DMS79 (cell line): Measurements from ENCODE around the gene LGSN.
"Not testable (repeated sequence)": the region's sequence is repeated elsewhere in the genome, so short reads cannot be mapped to it uniquely, and the experiment has no call there.

Experiments used
- DNase-seq: peaks from one replicate; lab custom pipeline; 2025; lab: John Stamatoyannopoulos, UW

The LGSN gene

GRCh38 chr6:63305277-63305676 lies 14.5 kb downstream of the LGSN start:
- DNase-seq: no peak

DNA sequence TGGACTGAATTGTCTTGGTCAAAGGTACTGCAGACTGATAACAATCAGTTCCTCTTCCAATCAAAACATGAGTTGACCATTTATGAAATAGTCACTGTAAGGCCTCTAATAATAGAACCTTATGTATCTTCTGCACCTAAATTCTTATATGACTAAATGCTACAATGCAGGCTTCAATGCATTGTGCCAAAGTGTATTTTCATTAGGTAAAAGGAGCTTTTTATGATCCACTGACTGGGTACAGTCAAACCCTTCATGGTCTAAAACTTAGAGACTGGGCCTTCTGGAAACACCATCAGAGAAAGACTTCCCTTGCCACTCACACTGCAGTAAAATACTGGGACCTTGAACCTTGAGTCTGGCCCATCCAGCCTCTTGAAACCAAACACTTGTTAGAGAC lies 16.3 kb downstream of the LGSN start:
- DNase-seq: no peak

GRCh38 chr6:63299667-63300066 lies 20.1 kb downstream of the LGSN start:
- no peak for DNase-seq

DNA sequence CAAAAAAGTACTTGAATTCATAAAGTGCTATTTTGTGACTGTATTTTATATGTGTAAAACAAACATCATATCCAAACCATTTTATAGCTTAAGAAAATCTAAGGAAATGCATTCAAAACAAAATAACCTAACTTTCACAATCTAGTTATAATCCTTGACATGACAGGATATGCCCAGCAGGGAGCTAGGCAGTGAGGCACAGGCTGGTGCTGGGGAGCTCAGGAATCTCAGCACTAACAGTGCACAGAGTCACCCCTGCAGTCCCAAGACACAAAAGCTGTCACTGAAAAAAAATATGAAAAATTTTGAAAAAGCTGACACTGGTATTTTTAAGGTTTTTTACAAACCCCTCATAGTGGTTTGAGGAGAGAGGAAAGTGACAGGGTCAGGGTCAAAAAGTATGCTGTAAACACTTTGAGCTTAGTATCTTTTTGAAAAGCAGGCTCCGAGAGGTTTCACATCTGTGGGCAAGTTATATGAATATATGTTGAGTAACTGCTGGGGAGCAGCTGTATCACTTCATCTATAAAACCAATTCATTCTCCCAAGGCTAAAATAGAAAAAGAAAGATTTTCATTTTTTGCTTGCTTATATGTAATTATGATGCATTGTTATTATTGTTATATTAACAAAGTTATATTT lies 24.1 kb downstream of the LGSN start:
- DNase-seq: no peak

DNA sequence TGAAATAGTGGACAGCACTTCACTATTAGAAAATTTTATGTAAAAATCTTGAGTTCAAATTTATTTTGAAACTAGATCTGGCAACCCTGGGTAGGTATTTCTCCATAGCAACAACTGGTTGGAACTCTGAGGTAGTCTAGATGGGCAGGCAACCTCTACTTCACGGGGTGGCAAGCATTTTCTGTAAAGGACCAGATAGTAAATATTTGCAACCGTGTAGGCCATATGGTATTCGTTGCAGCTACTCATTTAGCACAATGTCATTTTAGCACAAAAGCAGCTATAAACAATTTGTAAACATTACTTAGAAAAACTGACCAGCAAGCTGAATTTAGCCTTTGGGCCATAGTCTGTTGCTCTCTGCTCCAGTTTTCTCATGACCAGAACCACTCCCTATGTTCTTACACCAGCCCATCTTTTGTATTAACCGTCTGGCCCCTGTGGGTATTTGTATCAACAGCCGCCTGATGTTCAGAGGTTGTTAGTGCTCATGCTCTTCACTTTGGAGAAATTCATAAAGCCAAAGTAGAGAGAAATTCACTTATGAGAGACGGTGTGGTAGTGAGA lies 29.2 kb downstream of the LGSN start:
- DNase-seq: no peak

DNA sequence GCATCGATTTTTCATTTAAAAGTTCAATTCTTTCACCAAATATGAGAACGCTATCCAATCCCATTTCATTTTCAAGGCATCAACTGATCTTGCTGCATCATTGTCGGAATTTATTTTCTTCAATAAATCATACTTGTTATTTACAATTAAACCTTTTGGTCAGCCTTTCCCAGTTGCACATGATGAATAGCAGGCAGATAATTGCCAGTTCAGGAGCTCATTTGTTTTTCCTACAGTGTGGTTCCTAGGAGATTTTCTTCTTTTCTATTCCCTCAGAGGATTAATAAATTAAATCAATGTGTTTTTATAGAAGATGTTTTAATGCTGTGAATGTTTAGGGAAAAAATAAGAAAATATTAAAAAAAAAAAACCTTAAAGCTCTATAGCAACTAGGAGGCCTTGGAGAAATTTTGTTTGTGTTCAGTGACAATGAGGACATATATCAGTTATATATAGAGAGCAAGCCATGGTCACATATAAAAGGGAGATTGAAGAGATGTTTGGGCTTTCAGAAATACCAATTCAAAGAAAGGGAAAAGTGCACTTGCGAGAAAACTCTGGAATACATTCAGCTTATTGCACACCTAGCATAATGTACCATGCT lies 30.4 kb downstream of the LGSN start:
- no peak for DNase-seq

GRCh38 chr6:63280639-63281180 lies 39.1 kb downstream of the LGSN start:
- no peak for DNase-seq

DNA sequence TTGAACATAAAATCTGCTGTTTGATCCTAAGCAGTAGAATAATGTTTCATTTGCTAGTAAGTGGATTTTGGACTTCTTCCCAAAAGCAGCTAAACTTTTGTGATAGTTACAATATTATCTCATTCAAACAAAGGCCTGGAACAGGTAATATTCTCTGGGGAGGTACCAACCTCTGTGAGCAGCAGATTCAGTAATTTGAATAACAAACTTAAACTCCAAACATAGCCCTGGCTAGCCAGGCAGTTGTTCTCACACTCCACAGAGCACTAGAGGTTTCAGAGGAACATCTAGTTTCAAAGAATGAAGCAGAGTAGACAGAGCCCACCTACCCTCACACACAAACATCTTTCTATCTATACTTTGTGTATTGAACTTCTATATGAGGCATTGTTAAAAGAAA lies 40.9 kb downstream of the LGSN start:
- no peak for DNase-seq

DNA sequence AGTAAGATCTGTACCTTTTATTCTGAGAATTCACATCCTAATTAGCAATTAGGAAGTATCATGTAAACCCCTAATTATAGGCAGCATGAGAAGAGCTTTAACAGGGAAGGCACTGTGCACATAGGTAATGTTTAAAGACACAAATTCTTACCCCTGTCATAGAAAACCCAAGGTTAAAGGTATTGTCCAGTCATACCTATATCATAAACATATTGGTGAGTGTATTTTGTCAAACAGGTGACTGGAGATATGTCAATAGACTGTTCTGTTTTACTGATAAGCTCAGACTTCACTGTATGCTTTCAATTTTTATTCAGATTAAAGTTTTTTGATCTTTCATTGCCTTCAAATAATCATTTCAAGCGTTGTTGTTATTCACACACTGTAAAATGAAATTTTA lies 43.8 kb downstream of the LGSN start:
- DNase-seq: no peak

GRCh38 chr6:63274795-63275430 lies 44.9 kb downstream of the LGSN start:
- not testable (repeated sequence) for DNase-seq

GRCh38 chr6:63272397-63272796 lies 47.4 kb downstream of the LGSN start:
- no peak for DNase-seq

DNA sequence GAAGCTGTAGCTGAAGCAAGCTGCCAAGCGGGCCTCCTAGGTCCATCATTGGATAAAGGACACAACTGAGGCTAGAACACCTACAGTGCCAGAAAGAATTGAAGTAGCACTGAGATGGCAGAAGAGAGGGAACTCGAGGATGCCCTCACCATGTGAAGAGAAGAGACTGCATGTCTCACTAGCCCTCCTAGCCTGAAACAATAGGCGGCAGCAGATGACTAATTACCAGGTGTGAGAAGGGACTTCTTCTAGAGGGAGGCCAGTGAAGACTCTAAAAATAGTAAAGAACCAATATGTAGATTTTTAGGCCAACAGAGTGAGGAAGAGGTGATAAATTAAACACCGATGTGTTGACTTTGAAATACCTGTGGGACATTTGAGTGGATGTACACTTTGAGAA lies 50.3 kb downstream of the LGSN start:
- DNase-seq: no peak

DNA sequence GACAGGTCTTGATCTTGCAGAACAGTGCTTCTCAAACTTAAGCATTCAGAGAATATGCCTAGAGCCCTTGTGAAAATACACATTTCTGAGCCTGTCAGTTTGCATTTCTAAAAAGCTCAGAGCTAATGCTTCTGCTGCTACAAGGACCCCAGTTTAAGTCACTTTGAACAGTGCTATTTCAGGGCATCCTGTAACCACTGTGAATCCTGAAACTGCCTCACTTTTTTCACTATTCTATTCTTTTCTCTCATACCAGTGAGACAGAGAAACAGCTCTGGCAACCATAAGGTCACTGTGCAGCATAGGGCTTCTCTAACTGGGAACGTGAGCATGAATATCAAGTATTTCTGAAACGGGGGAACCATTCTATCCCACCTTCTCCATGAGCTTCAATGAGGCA lies 51.2 kb downstream of the LGSN start:
- no peak for DNase-seq

- no peak for DNase-seq
Measured at GRCh38 chr6:63267828-63268227, 52.0 kb downstream of the LGSN start.

DNA sequence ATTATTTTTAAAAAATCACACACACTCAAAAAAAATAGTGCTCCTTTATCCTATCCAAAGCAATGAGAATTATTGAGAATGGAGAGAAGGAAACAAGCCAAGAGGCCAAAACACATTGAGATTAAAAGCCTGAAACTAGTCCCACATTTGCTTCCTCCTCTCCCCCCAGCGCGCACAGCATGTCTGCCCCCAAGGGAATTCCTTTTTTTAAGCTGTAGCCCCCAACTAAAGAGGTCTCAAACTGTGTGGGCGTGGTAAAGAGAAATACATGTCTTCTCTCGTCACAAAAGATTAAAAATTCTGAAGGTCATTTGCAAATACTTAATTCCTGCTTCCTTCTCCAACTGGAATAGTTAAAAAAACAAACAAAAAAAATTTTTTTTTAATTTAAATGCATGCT lies 52.7 kb downstream of the LGSN start:
- no peak for DNase-seq

- DNase-seq: no peak
Measured at GRCh38 chr6:63263444-63263843, 56.3 kb downstream of the LGSN start.

- DNase-seq: no peak
Measured at GRCh38 chr6:63261820-63262219, 58.0 kb downstream of the LGSN start.

DNA sequence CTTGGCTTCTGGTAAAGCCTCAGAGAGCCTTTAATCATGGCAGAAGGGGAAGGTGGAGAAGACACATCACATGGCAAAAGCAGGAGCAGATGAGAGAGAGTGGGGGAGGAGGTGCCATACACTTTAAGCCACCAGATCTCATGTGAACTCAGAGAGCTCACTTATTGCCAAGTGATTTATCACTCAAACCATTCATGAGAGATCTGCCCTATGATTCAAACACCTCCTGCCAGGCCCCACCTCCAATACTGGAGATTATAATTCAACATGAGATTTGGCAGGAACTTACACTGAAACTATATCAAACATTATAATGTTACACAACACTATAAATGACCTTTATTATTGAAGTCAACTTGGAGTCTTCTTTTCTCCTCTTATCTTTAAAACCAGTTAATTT lies 60.6 kb downstream of the LGSN start:
- no peak for DNase-seq

DNA sequence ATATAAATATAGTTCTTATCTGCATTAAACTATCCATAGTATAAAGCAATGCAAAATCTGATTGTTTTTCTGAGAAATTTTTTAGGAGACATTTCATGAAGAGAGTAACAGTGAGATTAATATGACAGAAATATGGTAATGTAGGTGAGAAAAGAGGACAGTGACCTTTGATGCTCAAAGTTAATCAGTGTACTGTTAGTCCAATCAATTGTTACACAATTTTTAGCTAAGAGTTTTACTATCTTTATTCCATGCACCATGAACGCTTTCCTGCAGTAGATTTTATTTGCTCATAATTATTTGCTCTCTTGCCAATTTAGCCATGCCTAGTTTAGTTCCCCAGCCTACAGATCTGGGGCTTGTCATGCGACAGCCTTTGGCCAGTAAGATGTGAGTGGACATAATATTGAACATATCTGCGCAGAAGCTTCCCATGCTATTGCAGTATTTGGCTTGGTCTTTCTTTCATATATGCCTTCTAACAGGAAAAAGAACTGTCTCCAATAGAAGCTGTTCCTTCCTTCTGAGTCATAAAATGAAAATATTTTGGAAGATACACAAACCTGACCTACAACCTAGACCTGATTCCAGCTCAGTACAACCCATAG lies 69.8 kb downstream of the LGSN start:
- no peak for DNase-seq

- no peak for DNase-seq
Measured at GRCh38 chr6:63246581-63246980, 73.2 kb downstream of the LGSN start.

- no peak for DNase-seq
Measured at GRCh38 chr6:63245909-63246308, 73.9 kb downstream of the LGSN start.

GRCh38 chr6:63245420-63245819 lies 74.4 kb downstream of the LGSN start:
- DNase-seq: no peak

GRCh38 chr6:63236398-63236817 lies 83.4 kb downstream of the LGSN start:
- no peak for DNase-seq
